Spleen (tissue), 11 donors: ENCODE measurements around the gene SFTPB. TPM values are rescaled to one million over a fixed set of nuclear protein-coding genes. Genes with fewer than 3 reads are reported as not detected.

Experiments used
- DNase-seq: peaks from one replicate; pipeline ENCODE4 v3.0.0-alpha.2; 2020
- H3K27ac ChIP-seq, 8 donors: fragments of 200-600 bp; sonication (generic) in 7 of 8; 1 replicate in 4 of 8; 2 replicates in 4 of 8; pipeline versions ENCODE4 v1.5.0 to v1.8.0; 2016 to 2021; ENCODE audit warnings: inconsistent platforms in 4 of 8, mild to moderate bottlenecking in 4 of 8, moderate library complexity in 1 of 8
- H3K27me3 ChIP-seq, 7 donors: fragments of 200-600 bp; sonication (generic) in 6 of 7; replicated peaks in 1 of 7; 1 replicate in 4 of 7; 2 replicates in 3 of 7; pipeline versions ENCODE4 v1.5.0 to v1.8.0; 2016 to 2021; ENCODE audit warnings: inconsistent platforms in 3 of 7, mild to moderate bottlenecking in 1 of 7
- H3K36me3 ChIP-seq, 6 donors: fragments of 200-600 bp; sonication (generic) in 5 of 6; 1 replicate in 4 of 6; 2 replicates in 2 of 6; pipeline versions ENCODE4 v1.5.0 to v1.8.0; 2016 to 2021; ENCODE audit warnings: inconsistent platforms in 2 of 6
- H3K4me1 ChIP-seq, 6 donors: fragments of 200-600 bp; sonication (generic) in 5 of 6; 1 replicate in 3 of 6; 2 replicates in 3 of 6; pipeline versions ENCODE4 v1.5.0 to v1.8.0; 2016 to 2021; ENCODE audit warnings: inconsistent platforms in 3 of 6
- H3K4me3 ChIP-seq, 8 donors: fragments of 200-600 bp; sonication (generic) in 7 of 8; 1 replicate in 4 of 8; 2 replicates in 4 of 8; pipeline versions ENCODE4 v1.5.0 to v1.8.0; 2016 to 2021; ENCODE audit warnings: inconsistent platforms in 4 of 8, mild to moderate bottlenecking in 4 of 8, moderate library complexity in 2 of 8
- H3K9me3 ChIP-seq, 8 donors: fragments of 200-600 bp; sonication (generic) in 7 of 8; 1 replicate in 4 of 8; 2 replicates in 4 of 8; pipeline versions ENCODE4 v1.5.0 to v1.8.0; 2016 to 2021; ENCODE audit warnings: inconsistent platforms in 4 of 8
- POLR2A ChIP-seq, 3 donors: fragments of 450-650 bp; IDR thresholded peaks; one replicate each; pipeline ENCODE4 v1.5.1; 2017; ENCODE audit warnings: antibody characterized with exemption in 3 of 3, mild to moderate bottlenecking in 1 of 3
- POLR2AphosphoS5 ChIP-seq, 3 donors: sonication (generic); formaldehyde crosslinking; IDR thresholded peaks; one replicate each; pipeline ENCODE4 v1.5.1; 2017; ENCODE audit warnings: antibody characterized with exemption in 3 of 3
- WGBS, 5 donors: extraction: QIAGEN DNeasy Blood & Tissue Kit in 3 of 5; methylation state at CpG; one replicate each; pipeline versions ENCODE4 v1.1.5 to v1.1.7; 2013 to 2018; 5-methylcytosine and 5-hydroxymethylcytosine counted together
- intact Hi-C: fragments of 100-400 bp; cut with DNase I; formaldehyde crosslinking; loops from one replicate; pipeline ENCODE4 v1.15.0; 2023; ENCODE audit warnings: low total_unique reads
- polyA plus RNA-seq, 3 donors: library from polyadenylated mRNA; stranded (reverse); fragments of 200-250 nt; gene quantifications; one replicate each; pipeline ENCODE4 v1.2.1, GENCODE V29; 2013
- total RNA-seq, 7 donors: library from RNA; depleted of rRNA in 3 of 7; stranded (reverse); fragments of >200 nt in 3 of 7; fragmentation: NEBNext Ultra II Directional in 4 of 7; extraction: Animal tissue kit (Norgen Biotek cat#: 25700) in 4 of 7; gene quantifications; one replicate each; pipeline versions ENCODE4 v1.1.0 to v1.2.1, GENCODE V29; 2016 to 2021
- TF ChIP-seq, protein P1 (sequence below), 11 experiments: fragments of 200-600 bp in 7 of 11; fragments of 450-650 bp in 4 of 11; sonication (generic) in 4 of 11; IDR thresholded peaks in 8 of 11; conservative IDR thresholded peaks in 3 of 11; 1 replicate in 7 of 11; 2 replicates in 4 of 11; pipeline versions ENCODE4 v1.4.0 to v1.8.0; 2016 to 2021; ENCODE audit warnings: antibody characterized with exemption in 11 of 11, inconsistent platforms in 4 of 11, mild to moderate bottlenecking in 1 of 11
- donor health status: healthy with polysubstance abuse.
- donor health status: DM: no; HTN: no; CAD: no; lungs with moderate emphysema.
- donor health status: DM: no; HTN: no; CAD: no.
- donor health status: Bipolar disorder and iron deficiency.
- donor health status: healthy.
- donor health status: DM: no; HTN: no; CAD: no.
- donor health status: DM: yes; HTN: yes; CAD: no.

SFTPB gene
- total and polyA plus RNA-seq, 10 donors, result 0.59 to 4.0 (median 2.0) TPM; not detected in 6

DNA sequence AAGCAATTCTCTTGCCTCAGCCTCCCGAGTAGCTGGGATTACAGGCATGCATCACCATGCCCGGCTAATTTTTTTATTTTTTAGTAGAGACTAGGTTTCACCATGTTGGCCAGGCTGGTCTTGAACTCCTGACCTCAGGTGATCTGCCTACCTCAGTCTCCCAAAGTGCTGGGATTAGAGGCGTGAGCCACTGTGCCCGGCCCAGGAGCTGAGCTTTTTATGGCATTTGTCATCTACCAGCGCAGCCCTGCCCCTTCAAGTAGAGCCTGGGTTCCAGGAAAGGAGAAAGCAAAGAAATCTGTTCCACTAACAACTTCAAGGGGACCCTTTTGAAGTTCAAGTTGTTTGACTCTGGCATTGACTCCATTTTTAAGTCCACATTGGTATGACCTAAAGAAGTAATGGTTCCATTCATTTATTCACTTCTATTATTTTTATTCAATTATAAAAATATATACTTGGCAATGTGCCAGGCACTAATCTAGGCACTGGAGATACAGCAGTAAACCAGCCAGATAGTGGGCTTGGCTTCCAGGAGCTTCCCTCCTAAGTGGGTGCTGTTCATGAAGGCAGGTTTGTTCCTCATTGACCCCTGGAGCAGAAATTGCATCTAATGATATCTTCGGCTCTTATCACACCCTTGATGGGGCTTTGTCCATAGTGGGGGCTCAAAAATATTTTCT is 8.0 kb upstream of the SFTPB start:
- Histone ChIP-seq H3K9me3 (no peaks in the 10 kb centered on the region), H3K27me3 (peaks cover 0 to 20% (median 0%) of the 10 kb centered on the region in 7 donors), H3K4me1 (peaks cover 0 to 52% (median 21%) of the 10 kb centered on the region in 6 donors), H3K36me3 (no peaks in the 10 kb centered on the region), H3K27ac (no peak overlapping the region), H3K4me3 (no peak overlapping the region)
- intact Hi-C loops, result no loop called here
- 85 to 90% (median 89%) methylated on average over 6 of the region's 6 CpGs for WGBS, 5 donors
- TF ChIP-seq POLR2AphosphoS5 (IDR thresholded peaks at IDR 0.05) (no peak), POLR2A (IDR thresholded peaks at IDR 0.05) (no peak)
- TF ChIP-seq, protein P1, sequence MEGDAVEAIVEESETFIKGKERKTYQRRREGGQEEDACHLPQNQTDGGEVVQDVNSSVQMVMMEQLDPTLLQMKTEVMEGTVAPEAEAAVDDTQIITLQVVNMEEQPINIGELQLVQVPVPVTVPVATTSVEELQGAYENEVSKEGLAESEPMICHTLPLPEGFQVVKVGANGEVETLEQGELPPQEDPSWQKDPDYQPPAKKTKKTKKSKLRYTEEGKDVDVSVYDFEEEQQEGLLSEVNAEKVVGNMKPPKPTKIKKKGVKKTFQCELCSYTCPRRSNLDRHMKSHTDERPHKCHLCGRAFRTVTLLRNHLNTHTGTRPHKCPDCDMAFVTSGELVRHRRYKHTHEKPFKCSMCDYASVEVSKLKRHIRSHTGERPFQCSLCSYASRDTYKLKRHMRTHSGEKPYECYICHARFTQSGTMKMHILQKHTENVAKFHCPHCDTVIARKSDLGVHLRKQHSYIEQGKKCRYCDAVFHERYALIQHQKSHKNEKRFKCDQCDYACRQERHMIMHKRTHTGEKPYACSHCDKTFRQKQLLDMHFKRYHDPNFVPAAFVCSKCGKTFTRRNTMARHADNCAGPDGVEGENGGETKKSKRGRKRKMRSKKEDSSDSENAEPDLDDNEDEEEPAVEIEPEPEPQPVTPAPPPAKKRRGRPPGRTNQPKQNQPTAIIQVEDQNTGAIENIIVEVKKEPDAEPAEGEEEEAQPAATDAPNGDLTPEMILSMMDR (IDR thresholded peaks at IDR 0.05 in 8 of 11, conservative IDR thresholded peaks at IDR 0.05 in 3 of 11), result no peak
- DNase-seq, result no peak

DNA sequence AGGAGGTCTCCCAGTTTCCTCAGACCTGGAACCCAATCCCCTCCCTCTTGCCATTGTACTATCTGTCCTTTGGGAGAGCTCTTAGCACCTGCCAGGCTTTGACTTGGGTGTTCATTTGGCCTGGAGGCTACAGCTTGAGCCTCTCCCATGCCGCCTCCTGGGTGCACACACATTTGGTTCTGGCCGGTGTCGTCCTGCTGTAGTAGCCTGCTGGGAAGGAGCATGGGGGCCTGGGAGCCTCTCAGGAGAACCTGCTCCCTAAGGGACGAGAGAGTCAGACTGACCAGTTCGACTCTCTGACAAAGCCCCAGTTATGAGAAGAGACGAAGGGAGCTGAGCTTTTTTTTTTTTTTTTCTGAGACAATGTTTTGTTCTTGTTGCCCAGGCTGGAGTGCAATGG is 7.4 kb upstream of the SFTPB start:
- Histone ChIP-seq H3K36me3 (no peaks in the 10 kb centered on the region), H3K9me3 (no peaks in the 10 kb centered on the region), H3K27ac (no peak overlapping the region), H3K27me3 (peaks cover 0 to 19% (median 0%) of the 10 kb centered on the region in 7 donors), H3K4me3 (no peak overlapping the region), H3K4me1 (peaks cover 0 to 52% (median 21%) of the 10 kb centered on the region in 6 donors)
- intact Hi-C loops, result no loop called here
- DNase-seq, result no peak
- TF ChIP-seq POLR2AphosphoS5 (IDR thresholded peaks at IDR 0.05), result no peak
- TF ChIP-seq, protein P1 (IDR thresholded peaks at IDR 0.05 in 8 of 11, conservative IDR thresholded peaks at IDR 0.05 in 3 of 11), result no peak
- no peak for TF ChIP-seq POLR2A (IDR thresholded peaks at IDR 0.05)
- 90 to 97% (median 93%) methylated on average over 6 of the region's 6 CpGs for WGBS, 5 donors

DNA sequence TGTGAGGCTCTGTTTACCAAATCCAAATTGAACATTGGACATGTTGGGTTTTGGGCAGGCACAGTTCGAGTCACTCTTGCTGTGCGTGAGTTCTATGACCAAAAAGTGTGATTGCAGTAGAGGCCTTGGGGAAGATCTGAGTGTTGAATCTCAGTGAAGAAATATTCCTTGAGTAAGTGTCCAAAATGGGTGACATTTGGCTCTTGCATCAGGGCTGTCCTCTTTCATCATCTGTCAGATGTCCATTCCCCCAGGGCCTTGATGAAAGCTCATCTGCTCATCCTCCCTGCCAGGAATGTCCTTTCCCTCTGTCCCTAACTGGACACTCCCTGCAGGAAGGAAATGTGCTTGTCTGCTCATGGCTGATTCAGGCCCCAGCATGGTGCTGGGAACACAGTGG is 6.4 kb upstream of the SFTPB start:
- WGBS, 5 donors, result 43 to 83% (median 69%) methylated on average over 2 of the region's 2 CpGs

More for the DNA sequence above, 6.4 kb upstream of the SFTPB start:
- H3K27ac ChIP-seq, result peak overlapping the region in 3 of 8 donors; percentile 42 to 70 (median 51)
- no peak overlapping the region for H3K4me3 ChIP-seq
- TF ChIP-seq POLR2AphosphoS5 (IDR thresholded peaks at IDR 0.05) (no peak), POLR2A (IDR thresholded peaks at IDR 0.05) (no peak)
- TF ChIP-seq, protein P1 (IDR thresholded peaks at IDR 0.05 in 8 of 11, conservative IDR thresholded peaks at IDR 0.05 in 3 of 11), result no peak
- no peaks in the 10 kb centered on the region for H3K36me3 ChIP-seq
- peaks cover 0 to 9% (median 0%) of the 10 kb centered on the region in 7 donors for H3K27me3 ChIP-seq
- H3K4me1 ChIP-seq, result peaks cover 0 to 50% (median 19%) of the 10 kb centered on the region in 6 donors
- intact Hi-C loops, result no loop called here
- no peaks in the 10 kb centered on the region for H3K9me3 ChIP-seq
- no peak for DNase-seq
